Mucosa of rectum (tissue), 2 donors: ENCODE measurements around the gene NSUN7.

Source experiments
- H3K27ac ChIP-seq, 2 donors: one replicate each; pipeline ENCODE4 v1.7.0; 2013; ENCODE audit warnings: inconsistent platforms in 2 of 2, low read depth in 2 of 2, low read length in 2 of 2
- H3K27me3 ChIP-seq, 2 donors: one replicate each; pipeline ENCODE4 v1.7.0; 2013; ENCODE audit warnings: low read length in 2 of 2; ENCODE audit not compliant: control insufficient read depth in 2 of 2, insufficient read depth in 2 of 2
- H3K36me3 ChIP-seq, 2 donors: one replicate each; pipeline ENCODE4 v1.7.0; 2013; ENCODE audit warnings: low read length in 2 of 2; ENCODE audit not compliant: control insufficient read depth in 2 of 2, insufficient read depth in 2 of 2
- H3K4me1 ChIP-seq, 2 donors: one replicate each; pipeline ENCODE4 v1.7.0; 2013; ENCODE audit warnings: low read length in 2 of 2, mild to moderate bottlenecking in 1 of 2; ENCODE audit not compliant: control insufficient read depth in 2 of 2, insufficient read depth in 2 of 2
- H3K4me3 ChIP-seq, 2 donors: one replicate each; pipeline ENCODE4 v1.7.0; 2013; ENCODE audit warnings: low read length in 2 of 2
- H3K9ac ChIP-seq, 2 donors: one replicate each; pipeline ENCODE4 v1.7.0; 2013; ENCODE audit warnings: low read length in 2 of 2, low read depth in 1 of 2, mild to moderate bottlenecking in 1 of 2
- H3K9me3 ChIP-seq, 2 donors: one replicate each; pipeline ENCODE4 v1.7.0; 2013; ENCODE audit warnings: low read length in 2 of 2; ENCODE audit not compliant: control insufficient read depth in 2 of 2
- donor health status: healthy.
- donor health status: Normal muscosa, but diverticular disease.

Gene NSUN7

DNA sequence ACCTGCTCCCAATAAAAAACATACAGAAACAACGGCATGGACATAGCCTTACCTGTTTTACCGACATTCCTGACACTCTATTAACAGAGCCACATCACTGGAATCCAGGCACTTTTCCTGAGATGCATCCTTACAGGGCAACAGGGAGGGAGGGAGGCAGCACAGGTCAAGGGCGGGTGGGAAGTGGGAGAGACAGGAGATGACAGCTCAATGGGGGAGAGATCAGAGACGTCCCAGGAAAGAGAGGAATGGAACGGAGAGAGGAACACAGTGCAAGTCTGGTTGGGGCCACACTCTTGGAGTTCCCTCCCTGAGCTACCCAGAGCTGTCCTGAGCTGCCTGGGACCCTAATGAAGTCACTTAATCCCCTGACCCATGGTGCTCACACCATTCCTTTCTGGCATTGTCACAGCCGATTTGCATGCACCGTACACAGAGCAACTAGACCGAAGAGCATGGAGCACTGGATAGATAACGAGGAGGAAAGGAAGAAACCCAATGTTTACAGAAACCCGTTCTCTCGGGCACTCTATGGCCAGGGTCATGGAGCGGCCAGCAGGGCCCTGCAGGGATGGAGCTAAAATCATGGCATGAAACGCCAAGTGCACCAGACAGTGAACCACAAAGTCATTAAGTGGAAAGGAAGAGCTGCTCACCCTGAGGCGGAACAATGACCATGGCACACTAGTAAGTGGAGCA lies 93.1 kb downstream of the NSUN7 start:
- no peaks in the 10 kb centered on the region for H3K36me3 ChIP-seq
- no peaks in the 10 kb centered on the region for H3K4me1 ChIP-seq
- H3K4me3 ChIP-seq, result no peak overlapping the region
- H3K9ac ChIP-seq, result no peak overlapping the region
- H3K9me3 ChIP-seq, result no peaks in the 10 kb centered on the region
- H3K27me3 ChIP-seq, result no peaks in the 10 kb centered on the region
- H3K27ac ChIP-seq, result no peak overlapping the region

DNA sequence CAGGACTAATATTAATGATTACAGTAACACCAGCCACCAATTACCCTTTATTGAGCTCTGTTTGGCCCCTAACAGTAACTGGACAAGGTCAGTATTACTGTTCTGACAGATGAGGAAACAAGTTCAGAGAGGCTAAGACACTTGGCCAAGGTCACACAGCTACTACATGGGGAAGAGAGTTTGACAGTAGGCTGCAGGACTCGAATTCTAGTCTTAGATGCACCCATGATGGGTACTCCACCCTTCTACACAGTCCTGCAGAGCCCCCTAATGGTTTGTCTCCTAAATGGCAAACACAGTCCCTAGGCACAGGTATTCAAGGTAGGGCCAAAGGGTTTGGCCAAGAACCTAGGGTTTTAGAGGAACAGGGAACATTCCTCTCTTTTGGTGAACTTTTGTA lies 93.9 kb downstream of the NSUN7 start:
- H3K27ac ChIP-seq, result no peak overlapping the region
- no peaks in the 10 kb centered on the region for H3K36me3 ChIP-seq
- H3K4me1 ChIP-seq, result no peaks in the 10 kb centered on the region
- no peak overlapping the region for H3K9ac ChIP-seq
- no peaks in the 10 kb centered on the region for H3K9me3 ChIP-seq
- no peaks in the 10 kb centered on the region for H3K27me3 ChIP-seq
- no peak overlapping the region for H3K4me3 ChIP-seq

DNA sequence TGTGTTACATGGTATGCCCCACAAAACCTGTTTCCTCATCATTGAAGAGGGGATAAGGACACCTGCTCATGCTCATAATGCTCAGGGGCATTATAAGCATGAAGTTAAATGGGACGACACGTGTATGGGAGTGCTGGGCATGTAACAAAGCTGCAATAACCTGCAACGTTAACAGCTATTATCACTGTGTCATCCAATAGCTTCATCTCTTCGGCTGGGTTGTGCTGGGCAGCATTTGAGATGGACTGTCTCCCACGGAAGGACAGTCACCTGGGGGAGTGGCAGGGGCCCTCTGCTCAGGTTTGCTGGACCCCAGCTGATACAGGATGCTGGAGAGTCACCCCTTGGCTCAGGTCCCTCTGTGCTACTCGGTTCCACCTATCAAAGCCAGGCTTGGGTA lies 94.5 kb downstream of the NSUN7 start:
- no peaks in the 10 kb centered on the region for H3K27me3 ChIP-seq

DNA sequence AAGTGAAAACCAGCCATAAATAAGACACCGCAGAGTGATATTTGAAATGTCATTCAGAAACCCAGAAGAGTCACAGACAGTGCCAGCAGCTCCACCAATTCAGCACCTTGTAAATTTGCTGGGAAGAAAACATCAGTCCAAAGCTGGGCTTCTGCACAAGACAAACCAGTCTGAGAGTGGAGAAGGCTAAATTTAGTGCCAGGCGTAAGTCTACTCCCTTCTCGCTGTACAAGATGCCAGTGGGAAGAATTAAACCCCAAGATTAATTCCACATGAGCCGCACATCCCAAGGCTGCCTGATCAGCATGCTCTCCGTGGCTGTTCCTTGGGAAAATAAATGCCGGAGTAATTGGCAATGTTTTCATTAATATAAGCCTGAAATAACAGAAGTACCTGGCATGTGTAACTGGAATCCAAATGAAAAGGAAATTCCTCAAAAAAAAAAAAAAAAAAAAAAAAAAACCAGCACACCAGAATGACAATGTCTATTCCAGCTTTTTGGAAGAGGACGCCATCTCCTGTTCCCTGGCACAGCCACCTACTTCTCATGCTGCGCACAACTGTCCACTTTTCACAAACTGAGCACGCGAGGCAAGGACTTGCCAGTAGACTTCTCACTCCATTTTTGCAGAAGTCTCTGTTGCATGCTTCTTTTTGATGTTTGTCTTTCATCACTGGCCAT lies 95.5 kb downstream of the NSUN7 start:
- Histone ChIP-seq H3K36me3 (no peaks in the 10 kb centered on the region), H3K27ac (no peak overlapping the region), H3K4me3 (no peak overlapping the region), H3K27me3 (no peaks in the 10 kb centered on the region), H3K4me1 (no peaks in the 10 kb centered on the region), H3K9ac (no peak overlapping the region), H3K9me3 (no peaks in the 10 kb centered on the region)

More for the DNA sequence above, 94.5 kb downstream of the NSUN7 start:
- no peak overlapping the region for H3K27ac ChIP-seq
- H3K9ac ChIP-seq, result no peak overlapping the region
- H3K4me1 ChIP-seq, result no peaks in the 10 kb centered on the region
- no peak overlapping the region for H3K4me3 ChIP-seq
- no peaks in the 10 kb centered on the region for H3K9me3 ChIP-seq
- no peaks in the 10 kb centered on the region for H3K36me3 ChIP-seq

DNA sequence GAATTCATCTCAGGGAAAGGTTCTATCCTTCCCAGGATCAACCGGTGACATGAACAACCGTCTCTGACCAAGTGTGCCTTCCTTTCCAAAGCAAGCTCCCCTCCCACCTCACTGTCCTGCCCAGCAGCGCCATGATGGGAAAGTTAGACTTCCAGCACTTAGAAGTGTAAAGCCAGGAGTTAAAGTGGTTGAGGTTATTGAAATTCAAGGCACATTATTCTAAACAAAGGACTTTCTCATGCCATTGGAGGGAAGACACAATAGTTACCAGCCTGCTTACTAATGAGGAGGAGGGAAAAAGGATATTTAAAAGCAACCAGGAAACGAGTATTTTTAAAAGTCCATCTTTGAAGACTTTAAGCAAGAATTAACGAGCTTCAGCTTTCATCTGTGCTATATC lies 96.8 kb downstream of the NSUN7 start:
- H3K4me1 ChIP-seq, result no peaks in the 10 kb centered on the region
- no peaks in the 10 kb centered on the region for H3K36me3 ChIP-seq
- H3K4me3 ChIP-seq, result no peak overlapping the region
- H3K9me3 ChIP-seq, result no peaks in the 10 kb centered on the region
- no peaks in the 10 kb centered on the region for H3K27me3 ChIP-seq
- no peak overlapping the region for H3K27ac ChIP-seq
- no peak overlapping the region for H3K9ac ChIP-seq

DNA sequence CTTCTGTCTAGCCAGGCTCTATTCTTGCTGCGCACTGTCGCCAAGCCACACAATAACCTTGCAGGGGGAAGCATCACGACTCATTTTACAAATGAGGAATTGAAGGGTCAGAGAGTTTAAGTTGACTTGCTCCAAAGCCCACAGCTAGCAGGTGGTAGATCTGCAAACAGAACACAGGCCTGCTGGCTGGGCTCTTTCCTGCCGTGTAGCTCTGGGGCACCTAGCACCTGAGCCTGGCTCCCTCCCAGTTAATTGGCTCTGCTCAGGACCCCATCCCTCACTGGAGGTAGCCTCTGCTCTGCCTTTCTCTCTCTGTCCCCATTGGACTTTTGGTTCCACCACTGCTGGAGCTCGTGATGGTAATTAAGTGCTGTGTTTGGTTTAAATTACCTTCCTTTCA lies 98.5 kb downstream of the NSUN7 start:
- Histone ChIP-seq H3K9ac (no peak overlapping the region), H3K27ac (no peak overlapping the region), H3K4me1 (no peaks in the 10 kb centered on the region), H3K27me3 (no peaks in the 10 kb centered on the region), H3K9me3 (no peaks in the 10 kb centered on the region), H3K4me3 (no peak overlapping the region), H3K36me3 (no peaks in the 10 kb centered on the region)

DNA sequence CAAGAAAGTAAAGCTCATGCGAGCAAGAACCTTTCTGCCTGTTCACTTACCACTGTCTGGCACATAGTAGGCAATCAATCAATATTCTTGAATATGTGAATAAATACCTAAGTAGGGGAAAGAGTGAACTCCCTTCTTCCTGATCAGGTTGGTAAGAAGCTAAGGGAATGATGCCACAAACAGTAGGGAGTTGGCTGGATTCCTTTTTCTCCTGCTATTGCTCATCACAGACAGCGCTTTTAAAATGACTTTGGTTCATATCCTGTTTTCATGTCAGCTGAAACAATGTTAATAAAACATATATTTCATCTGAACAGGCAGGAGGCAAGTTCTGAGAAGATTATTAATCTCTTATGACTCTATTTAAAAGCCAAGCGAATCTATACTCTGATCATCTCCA lies 99.2 kb downstream of the NSUN7 start:
- no peaks in the 10 kb centered on the region for H3K27me3 ChIP-seq
- H3K9ac ChIP-seq, result no peak overlapping the region
- no peak overlapping the region for H3K27ac ChIP-seq
- no peaks in the 10 kb centered on the region for H3K9me3 ChIP-seq
- no peak overlapping the region for H3K4me3 ChIP-seq
- no peaks in the 10 kb centered on the region for H3K4me1 ChIP-seq
- H3K36me3 ChIP-seq, result no peaks in the 10 kb centered on the region

DNA sequence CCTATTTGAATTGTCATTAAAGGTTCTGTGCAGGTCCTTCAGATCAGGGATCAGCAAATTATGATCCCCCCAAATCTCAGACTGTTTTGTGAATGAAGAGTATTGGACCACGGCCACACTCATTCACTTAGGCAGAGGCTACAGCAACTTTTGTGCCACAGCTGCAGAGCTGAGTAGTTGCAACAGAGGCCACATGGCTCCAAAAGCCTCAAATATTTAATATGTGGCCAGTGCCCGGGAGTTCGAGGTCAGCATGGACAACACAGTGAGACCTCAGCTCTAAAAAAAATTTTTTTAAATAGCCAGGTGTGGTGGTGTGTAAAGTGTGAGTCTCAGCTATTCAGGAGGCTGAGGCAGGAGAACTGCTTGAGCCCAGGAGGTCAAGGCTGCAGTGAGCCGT lies 100.7 kb downstream of the NSUN7 start:
- Histone ChIP-seq H3K36me3 (no peaks in the 10 kb centered on the region), H3K4me3 (no peak overlapping the region)

DNA sequence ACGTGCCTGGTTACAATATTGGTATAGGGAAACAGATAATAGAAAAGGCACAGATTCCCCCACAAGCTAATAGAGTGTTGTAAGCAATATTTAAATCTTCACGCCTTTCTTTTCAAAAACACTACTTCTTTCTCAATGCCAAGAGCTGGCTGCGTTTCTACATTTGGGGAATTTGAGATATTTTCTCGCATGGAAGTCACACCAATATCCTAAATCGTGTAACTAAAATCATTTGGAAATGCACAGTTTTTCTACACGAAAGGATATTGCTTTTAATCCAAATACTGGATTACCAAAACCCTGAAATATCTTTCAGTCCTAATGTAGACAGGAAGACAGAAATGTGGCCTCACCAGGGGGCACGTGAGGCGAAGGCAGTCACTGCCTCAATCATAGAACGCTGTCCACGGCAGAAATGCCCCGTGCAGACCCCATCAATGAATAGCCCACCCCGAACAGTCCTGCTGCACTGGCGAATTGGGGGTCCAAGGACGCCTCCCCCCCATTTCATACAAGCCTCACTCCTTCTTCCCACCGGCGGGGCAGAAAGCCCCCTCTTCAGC lies 106.6 kb downstream of the NSUN7 start:
- Histone ChIP-seq H3K9ac (peak overlapping the region in 1 of 2 donors; percentile 32), H3K27me3 (peaks cover 0 to 2% of the 10 kb centered on the region in 2 donors), H3K9me3 (no peaks in the 10 kb centered on the region), H3K4me1 (peaks cover 3 to 7% of the 10 kb centered on the region in 2 donors), H3K36me3 (no peaks in the 10 kb centered on the region), H3K27ac (no peak overlapping the region), H3K4me3 (peak overlapping the region in 1 of 2 donors; percentile 57)

More for the DNA sequence above, 100.7 kb downstream of the NSUN7 start:
- Histone ChIP-seq H3K4me1 (no peaks in the 10 kb centered on the region), H3K9ac (no peak overlapping the region), H3K9me3 (no peaks in the 10 kb centered on the region), H3K27me3 (no peaks in the 10 kb centered on the region), H3K27ac (no peak overlapping the region)

DNA sequence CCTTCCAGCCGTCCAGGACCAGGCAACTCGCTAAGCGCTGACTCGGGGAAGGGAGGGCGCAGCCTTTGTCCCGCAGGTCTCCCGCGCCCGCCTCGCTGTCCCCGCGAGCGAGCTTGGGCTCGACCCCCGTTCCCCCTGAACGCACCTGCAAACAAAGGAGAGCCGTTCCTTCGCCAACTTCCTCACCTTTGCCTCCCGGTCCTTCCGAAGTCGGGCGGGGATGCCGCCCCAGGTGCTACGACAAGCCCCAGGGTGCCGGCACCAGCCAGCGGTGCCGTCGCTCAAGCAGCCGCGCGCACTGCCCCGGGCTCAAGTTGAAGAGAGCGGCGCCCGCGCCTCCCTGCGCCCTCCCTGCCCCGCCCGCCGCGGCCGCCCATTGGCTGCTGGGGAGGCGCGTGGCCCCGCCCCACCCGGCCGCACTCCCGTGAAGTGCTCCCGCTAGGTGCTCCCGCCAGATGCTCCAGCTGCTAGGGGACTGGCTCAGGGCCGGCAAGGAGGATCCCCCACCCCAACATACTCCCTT lies 107.1 kb downstream of the NSUN7 start:
- H3K36me3 ChIP-seq, result no peaks in the 10 kb centered on the region
- peaks cover 0 to 2% of the 10 kb centered on the region in 2 donors for H3K27me3 ChIP-seq
- no peak overlapping the region for H3K27ac ChIP-seq
- peaks cover 3 to 7% of the 10 kb centered on the region in 2 donors for H3K4me1 ChIP-seq
- no peaks in the 10 kb centered on the region for H3K9me3 ChIP-seq
- H3K9ac ChIP-seq, result peak overlapping the region in 1 of 2 donors; percentile 32
- peak overlapping the region; percentile 43 to 57 for H3K4me3 ChIP-seq
